GM10266 (cell line): Measurements from ENCODE around the gene TPST2.

ENCODE experiments used
- DNase-seq: peaks from one replicate; pipeline ENCODE4 v3.0.0; 2012; ENCODE audit errors: extremely low spot score
- CTCF ChIP-seq: IDR thresholded peaks from 2 replicates; pipeline ENCODE4 v1.5.1; 2012; ENCODE audit warnings: mild to moderate bottlenecking, low read depth; ENCODE audit not compliant: control insufficient read depth, insufficient read depth; ENCODE audit errors: missing control alignments

The TPST2 gene

DNA sequence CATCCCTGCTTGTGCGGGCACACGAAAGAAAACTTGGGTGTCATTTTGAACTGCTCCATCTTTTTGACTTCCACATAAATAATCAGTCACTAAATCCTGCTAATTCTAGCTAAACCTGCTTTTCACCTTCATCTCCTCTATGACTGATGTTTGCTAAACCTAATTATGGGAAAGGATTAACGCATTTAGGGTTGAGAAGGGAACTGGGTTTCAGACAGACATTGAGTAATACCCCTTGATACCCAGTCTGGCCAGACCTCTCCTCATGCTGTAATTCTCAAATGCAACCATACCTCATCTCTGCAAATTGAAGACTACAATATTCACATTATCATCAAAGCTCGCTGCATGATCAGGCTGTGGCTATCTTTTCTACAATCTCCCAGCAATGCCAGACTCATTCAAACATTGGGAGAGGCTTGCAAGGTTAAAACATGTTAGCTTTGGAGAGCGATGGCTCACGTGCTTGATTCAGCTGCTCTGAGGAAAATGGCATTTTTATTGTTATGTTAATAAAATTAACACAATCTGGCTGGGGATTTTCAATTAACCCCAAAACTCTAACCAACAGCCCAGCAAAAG lies 108.7 kb downstream of the TPST2 start:
- no peak for DNase-seq
- no peak for TF ChIP-seq CTCF

DNA sequence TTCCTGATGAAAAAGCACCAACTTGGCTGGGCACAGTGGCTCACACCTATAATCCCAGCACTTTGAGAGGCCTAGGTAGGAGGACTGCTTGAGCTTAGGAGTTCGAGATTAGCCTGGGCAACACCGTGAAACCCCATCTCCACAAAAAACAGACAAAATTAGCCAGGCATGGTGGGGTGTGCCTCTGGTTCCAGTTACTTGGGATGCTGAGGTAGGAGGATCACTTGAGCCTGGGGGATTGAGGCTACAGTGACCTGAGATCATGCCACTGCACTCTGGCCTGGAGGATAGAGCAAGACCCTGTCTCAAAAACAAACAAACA lies 109.4 kb downstream of the TPST2 start:
- no peak for TF ChIP-seq CTCF
- no peak for DNase-seq

GRCh38 chr22:26479792-26480610 lies 109.9 kb downstream of the TPST2 start:
- TF ChIP-seq CTCF, result no peak
- DNase-seq, result no peak

- TF ChIP-seq CTCF, result no peak
- DNase-seq, result no peak
Measured at GRCh38 chr22:26479043-26479791, 110.7 kb downstream of the TPST2 start.

DNA sequence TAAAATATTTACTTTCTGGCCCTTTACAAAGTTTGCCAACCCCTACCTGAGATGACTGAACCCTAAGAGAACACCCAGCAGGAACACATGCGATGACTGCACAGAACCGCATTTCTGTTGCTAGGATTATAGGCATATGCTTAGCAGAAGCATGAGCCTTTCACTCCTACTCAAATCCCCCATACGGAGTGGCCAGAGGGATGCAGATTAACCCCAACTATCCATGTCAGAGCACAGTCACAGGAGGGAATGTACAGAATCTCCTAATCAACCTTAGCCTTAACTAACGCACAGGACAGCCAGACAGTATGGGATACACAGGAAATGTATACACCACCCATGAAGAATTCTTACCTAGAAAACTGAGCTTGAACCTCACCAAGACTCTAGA lies 112.6 kb downstream of the TPST2 start:
- TF ChIP-seq CTCF, result no peak
- DNase-seq, result no peak

DNA sequence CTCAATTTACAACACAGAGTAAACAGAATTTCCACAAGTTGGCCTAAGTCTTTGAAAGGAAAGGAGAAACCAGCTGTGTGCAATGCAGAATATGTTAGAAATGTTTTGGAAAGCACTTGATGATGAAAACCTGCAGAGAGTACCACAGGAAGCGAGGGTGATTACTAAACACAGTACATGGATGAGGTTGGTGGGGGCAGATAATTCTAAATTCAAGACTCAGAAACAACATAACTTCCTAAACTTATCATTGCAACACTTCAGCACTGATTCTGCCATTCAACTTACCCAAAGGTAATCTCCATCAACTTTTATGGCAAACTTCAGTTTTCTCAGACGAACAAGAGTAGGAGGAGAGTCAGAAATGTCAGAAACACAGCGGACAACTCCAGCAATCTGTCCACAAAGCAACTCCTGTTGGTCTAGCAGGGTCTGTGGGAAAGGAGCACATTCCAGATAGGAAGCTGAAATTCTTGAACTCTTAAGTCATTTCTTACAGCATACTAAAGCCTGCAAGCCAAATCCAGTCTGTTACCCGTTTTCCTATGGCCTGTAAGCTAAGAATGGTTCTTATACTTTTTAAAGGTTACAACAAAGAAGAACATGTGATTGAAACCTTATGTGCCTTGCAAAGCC lies 113.1 kb downstream of the TPST2 start:
- TF ChIP-seq CTCF, result no peak
- no peak for DNase-seq
